GM21390 (cell line): Measurements from ENCODE around the gene PPFIBP1.
A peak's percentile ranks its signal among the peaks of the same experiment; 100 is the strongest.
"Not testable (repeated sequence)": the region's sequence is repeated elsewhere in the genome, so short reads cannot be mapped to it uniquely, and the experiment has no call there.

Source experiments
- ATAC-seq: cut with Tn5 transposase; IDR thresholded peaks from one replicate; pipeline ENCODE4 v1.9.1; 2021; ENCODE audit not compliant: unreplicated experiment

The PPFIBP1 gene

DNA sequence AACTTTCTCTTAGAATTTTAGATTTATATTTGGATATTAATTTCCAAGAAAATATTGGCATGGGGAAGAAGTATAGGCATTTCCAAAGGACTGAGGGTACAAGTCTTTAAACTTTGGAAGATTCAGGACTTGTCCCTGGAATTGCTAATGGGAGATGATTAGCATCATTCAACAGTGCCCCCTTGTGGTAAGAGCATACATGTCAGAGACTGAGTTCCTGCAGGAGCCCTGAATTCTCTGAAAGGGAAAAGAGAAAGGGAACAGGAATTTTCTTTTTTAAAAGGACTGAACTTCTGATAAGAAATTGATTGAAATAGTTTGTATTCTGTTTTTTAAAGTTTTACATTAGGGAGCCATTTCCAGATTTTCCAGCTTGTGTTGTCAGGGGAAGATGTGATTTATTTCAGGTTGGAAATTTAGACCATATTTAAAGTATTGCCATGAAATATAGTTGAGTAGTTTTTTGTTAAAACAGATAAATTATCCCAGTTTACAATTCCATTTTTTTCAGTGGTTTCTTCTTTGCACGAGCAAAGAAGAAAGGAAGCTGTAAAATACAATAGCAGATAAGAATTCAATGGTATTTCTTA lies 128.3 kb downstream of the PPFIBP1 start:
- ATAC-seq: no peak

DNA sequence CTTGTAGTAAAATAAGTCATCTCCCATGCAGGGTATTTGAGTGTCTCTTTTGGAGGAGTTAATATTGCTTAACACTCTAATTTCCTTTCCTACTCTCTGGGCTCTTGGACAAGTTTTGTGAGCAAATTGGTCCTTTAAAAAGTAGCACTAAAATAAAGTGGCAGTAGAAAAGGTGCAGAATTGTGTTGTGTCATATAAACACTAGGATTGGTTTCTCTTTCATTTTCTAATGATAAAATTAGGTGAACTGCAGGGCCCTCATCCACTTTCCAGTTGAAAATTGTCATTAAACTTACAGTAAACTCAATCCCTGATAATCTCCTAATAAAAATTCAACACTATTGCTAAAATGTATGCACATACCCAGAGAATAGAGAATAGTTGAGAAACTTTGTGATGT lies 129.7 kb downstream of the PPFIBP1 start:
- peak; percentile 51 for ATAC-seq

DNA sequence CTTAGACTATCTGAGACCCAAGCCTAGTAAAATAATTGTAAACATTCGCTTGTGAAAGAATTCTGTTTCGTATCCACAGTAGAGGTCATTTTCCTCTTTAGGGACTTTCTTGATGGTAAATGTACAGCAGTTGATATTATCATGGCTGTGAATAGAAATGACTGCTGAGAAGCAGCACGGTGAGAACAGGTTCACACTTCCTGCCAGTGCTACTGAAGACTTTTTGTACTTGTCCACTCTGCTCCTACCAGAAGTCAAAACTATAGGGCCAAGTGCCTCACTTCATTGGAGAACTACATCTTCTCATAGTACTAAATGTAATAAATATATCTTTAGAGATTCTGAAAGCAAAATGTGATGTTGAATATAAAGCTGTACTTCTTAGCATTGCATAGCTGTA lies 131.5 kb downstream of the PPFIBP1 start:
- not testable (repeated sequence) for ATAC-seq

DNA sequence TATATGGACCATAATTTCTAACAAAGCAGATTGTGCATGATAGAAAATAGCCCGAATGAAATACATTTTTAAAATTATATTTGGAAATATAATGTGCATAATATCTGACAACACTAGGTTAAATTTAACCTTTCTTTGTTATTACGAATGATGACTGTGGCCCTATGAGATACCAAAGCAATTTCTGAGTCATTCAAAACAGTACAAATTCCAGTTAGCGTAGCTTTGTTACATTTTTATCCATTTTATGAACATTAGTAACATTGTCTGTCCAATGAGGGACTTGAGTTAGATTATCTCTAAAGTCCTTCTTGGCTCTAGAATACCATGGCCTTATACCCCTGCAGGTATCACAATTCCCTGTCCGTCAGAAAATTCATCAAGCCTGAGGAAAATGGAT lies 133.3 kb downstream of the PPFIBP1 start:
- no peak for ATAC-seq

DNA sequence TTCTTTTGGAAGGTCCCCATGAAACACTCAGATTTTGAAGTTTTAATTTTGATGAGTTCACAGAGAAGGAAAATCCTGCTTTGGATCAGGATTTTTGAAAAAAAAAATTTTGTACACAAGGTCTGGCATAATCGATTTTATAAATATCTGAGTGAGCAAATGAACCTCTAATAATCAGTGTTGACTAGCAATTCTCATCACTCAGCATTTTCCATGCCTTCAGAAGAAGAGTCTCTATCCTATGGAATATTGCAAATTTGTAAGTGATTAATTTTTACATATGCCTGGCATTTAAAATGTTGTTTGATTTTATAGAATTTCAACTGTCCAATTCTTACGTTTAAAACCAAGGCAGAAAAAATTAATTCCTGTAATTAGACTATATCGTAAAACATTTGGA lies 141.7 kb downstream of the PPFIBP1 start:
- ATAC-seq: no peak

DNA sequence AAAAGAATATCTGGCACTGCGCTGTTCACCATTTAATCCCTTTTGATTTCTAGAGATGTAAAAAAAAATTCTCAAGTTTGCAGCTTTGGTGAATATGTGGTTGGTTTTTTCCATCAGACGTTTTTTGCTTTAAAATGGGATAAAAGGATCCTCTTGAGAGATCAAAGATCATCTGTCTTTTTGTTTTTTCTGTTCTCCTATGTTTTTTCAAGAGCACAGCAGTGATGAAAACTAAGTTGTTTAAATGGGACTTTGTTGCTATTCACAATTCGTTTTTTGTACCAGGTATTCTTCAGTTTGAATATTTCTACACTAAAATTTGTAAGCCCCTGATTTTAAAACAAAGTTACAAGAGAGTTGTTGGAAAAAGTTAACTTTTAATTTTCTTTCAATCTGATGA lies 142.5 kb downstream of the PPFIBP1 start:
- ATAC-seq: no peak

DNA sequence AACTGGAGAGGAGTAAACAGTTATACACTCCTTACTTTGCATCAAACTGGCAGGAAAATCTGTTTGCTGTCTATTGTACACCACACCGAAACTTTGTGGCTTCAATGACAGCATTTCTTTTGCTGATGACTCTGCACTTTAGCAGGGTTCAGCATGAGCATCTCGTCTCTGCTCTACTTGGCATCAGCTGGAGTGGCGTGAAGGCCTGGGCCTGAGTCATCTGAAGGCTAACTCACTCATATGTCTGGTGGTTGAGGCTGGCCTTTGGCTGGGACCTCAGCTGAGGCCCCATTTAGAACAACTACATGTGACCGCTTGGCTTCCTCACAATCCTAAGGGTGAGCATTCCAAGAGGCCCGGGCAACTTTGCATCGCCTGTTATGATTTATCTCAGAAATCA lies 143.5 kb downstream of the PPFIBP1 start:
- no peak for ATAC-seq

DNA sequence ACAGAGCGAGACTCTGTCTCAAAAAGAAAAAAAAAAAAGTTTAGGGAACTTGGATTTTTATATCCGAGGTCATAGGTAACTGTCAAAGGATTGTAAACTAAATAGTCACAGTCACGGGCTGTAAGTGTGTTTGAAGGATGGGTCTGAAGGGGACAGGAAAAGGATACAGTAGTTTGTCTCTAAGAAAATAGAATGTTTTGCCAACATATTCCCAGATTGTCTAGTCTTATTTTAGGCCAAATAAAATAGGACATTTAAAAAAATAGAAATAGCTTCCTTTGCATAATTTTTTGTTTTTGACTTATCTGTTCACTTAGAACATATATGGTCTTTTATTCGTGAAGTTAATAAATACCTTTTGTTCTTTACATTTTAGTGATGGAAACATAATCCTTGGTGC lies 148.0 kb downstream of the PPFIBP1 start:
- ATAC-seq: no peak

DNA sequence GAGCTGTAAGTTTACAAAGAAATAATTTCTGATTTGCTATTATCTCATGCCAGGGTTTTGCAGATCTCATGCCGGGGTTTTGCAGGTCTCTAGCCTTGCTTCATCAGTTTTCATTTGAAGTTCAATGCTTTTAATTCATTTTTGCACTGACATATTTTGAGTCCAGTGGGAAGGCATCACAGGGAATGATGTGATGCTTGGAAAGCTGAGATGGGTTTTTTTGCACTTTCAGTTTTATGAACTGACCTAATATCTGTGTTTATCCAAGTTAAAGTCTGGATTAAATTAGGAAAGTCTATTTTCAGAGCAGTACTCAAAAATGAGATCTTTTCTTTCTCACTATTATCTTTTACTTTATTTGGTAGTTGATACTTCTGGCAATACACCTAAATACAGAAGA lies 148.6 kb downstream of the PPFIBP1 start:
- no peak for ATAC-seq

DNA sequence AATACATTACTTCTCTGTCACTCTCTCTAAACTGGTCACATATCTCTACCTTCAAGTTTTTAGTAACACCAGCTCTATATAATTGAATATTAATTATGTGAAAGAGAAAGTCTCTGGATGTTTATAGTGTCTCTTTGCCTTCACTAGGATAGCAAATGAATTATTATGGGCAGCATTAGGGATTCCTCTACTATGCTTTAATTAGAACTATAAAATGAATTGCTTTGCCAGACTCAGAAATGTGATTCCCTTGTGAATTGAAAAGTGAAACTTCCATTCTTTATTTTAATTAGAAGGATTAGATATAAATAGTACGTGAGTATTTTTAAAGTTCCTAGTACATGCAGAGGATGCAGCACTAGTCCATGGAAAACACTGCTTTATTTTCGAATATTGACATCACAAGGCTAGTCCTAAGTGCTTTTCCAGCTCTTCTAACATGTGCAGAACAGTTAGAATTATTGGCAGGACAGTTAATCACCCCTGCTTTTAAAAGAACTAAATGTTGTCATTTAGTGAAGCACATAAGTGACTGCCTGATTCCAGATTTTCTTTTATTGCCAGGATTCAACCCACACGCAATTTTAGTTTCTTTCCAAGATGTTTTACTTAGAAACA lies 149.2 kb downstream of the PPFIBP1 start:
- ATAC-seq: no peak

DNA sequence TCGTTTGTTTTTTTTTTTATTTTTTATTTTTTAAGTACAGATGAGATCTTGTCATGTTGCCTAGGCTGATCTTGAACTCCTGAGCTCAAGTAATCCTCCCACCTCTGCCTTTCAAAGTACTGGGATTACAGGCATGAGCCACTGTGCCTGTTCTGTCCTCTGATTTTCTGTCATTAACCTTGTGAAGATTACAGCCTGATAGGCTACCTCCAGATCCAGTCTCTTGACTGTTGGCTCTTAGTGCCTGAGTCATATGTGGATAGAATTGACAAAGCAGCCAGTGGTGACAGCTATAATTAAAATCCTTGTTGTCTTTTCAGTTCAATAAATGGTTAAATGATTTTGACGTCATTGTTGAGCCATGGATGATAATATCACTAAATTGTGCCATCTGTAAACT lies 151.0 kb downstream of the PPFIBP1 start:
- ATAC-seq: no peak

DNA sequence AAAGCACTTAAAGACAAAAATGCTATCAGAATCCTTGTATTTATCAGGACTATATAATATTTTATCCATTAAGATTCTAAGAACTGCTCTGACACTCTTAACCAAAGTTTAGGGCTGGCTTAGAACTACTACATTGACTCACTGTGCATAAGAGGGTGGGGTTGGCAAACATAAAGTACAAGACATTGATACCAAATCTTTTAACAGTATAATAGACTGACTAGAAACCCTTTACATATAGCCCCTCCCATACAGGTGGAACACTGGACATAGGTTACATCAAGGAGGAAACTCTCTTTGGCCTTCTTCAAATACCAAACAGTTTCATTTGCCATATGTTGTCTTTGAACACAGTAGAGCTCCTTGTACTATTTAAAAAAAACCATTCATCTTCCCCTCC lies 156.6 kb downstream of the PPFIBP1 start:
- ATAC-seq: no peak

DNA sequence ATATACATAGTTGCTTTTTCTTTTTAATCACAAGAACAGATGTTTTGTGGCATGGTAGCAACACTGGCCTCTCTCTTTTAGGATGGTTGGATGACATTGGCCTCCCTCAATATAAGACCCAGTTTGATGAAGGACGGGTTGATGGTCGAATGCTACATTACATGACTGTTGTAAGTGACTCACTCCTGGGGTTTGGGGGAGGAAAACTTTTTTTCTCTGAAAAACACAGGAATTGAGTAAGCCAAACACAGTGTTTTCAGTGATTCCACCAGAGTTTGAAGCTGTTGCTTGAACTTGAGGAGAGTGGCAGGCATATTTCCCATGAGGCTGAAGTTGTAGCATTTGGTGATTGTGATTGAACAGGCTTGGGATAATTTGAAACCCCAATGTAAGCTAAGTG lies 158.5 kb downstream of the PPFIBP1 start:
- no peak for ATAC-seq

DNA sequence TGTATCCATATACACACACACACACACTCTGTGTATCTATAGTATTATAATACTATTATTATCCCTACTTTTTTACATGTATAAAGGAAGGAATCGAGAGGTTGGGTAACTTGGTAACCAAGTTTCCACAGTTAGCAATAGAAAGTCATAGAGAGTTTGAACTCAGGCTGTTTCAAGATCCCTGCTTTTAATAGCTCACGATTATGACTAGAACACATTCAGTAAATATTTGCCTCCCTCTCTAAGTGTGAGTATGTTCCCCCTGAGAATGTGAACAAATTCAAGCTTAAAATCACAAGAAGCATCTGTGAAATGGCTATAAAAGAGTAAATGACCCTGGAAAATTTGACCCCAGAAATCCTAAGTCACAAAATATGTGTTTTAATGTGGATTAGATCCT lies 161.3 kb downstream of the PPFIBP1 start:
- ATAC-seq: no peak

DNA sequence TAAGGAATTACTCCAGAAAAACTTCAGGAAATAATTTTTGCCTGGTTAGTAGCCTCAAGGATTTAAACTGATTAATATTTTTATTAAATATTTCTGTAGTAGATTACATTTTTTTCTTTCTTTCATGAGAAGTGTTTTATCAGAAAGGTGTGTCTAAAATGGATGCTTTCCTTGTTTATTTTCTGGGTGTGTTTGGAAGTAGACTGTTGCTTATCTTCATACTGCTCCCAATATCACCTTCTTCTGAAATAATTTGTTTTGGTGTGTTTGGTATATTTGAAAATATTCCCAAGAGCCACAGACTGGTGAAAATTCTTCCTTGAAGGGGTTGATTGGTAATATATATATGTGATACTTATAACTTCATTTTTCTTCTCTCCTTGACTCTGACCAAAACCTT lies 162.1 kb downstream of the PPFIBP1 start:
- ATAC-seq: no peak

DNA sequence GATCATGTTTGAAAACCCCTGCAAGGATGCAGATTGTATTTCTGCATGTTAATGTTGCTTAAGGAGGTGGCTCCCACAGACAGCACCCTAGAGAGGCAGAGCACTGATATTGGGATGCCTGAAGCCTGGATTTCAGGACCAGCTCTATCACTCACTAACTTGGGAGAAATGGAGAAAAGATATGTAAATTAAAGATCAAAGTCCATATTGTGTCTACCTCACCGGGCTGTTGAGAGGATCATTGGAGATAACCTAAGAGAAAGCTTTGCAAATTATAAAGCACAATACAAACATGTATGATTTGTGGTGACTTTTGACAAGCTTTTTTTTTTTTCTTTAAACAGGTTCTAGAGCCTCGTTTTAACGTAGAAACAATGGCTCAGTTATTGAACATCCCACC lies 164.7 kb downstream of the PPFIBP1 start:
- no peak for ATAC-seq

DNA sequence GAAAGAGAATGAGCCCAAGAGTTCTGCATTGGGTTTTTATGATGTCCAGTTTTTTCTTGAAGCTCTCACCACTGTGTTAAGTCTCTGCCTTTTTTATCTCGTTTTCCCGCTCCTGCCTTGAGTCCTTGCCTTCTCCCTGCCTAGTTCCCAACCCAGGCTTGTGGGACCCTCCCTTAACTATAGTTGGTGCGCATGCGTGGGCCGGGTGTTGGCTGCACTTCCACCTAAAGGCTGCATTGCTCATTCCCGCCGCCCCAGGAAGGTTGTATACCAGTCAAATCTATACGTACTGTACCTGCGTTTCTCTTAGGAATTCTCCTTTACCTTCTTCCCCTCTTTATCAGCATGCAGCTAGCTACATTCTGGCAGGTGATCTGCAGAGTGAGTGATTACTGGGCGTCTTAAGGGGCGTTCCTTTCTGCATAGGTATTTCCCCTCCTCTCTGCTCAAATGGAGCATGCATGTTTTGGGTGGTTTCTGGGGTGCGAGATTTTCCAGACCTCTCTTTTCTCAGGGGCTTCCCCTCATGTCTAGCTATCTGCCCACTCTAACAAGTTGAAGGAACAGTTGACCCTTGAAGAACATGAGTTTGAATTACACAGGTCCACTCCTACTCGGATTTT lies 165.7 kb downstream of the PPFIBP1 start:
- no peak for ATAC-seq

DNA sequence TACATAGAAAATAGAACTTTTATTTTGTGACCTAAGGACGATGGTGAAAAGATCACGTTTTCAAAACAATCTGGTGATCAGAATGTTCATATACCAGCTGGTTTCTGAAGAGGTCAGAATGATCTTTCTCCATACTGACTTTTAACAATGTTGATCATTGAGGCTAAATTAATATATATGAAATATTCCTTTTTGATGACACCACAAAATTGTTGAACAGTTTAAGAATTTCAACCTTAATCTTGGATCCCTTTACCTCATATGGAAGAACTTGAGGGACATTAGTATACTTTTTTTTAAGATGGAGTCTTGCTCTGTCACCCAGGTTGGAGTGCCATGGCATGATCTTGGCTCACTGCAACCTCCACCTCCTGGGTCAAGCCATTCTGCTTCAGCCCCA lies 169.4 kb downstream of the PPFIBP1 start:
- no peak for ATAC-seq

DNA sequence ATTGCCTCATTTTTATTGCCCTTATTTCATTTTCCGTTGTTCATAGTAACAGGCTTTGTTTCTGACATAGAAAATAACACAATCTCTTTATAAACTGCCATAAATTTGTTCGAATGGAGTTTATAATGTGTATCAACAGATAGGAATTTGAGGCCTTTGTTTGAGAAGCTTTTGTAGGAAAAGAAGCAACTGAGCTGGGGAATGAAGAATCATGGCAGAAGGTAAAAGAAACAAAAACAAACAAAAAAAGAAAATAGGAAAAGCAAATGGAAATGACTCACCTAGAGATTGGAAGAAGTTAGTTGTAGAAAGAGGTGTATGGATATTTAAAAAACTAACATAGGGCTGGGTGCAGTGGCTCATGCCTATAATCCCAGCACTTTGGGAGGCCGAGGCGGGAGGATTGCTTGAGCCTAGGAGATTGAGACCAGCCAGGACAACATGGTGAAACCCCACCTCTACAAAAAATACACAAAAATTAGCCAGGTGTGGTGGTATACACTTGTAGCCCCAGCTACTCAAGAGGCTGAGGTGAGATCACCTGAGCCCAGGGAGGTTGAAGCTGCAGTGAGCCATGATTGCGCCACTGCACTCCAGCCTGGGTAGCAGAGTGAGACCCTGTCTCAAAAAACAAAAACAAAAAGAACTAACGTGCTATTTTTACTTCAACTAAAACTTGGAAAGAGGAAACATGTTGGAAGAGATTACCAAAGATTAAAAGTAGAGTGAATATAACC lies 171.7 kb downstream of the PPFIBP1 start:
- no peak for ATAC-seq

DNA sequence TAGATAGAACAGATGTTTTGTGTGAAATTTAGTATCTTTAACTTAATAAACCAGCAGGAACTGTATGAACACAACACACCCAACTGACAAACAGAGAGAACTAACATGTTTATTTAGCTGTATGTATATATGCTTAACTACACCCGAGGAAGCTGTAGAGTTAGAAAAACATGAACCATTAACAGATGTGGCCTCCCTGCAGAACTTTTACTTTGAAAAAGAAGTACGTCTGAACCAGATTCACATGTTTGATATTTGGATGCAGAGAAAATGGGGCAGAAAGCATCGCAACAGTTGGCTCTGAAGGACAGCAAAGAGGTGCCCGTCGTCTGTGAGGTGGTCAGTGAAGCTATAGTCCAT lies 172.3 kb downstream of the PPFIBP1 start, which contains the start of gene REP15:
Gene REP15 (plus strand): TSS at position 155 of the 360 bp plus-strand sequence. CDS start 116 bp downstream, at position 271.
- no peak for ATAC-seq

DNA sequence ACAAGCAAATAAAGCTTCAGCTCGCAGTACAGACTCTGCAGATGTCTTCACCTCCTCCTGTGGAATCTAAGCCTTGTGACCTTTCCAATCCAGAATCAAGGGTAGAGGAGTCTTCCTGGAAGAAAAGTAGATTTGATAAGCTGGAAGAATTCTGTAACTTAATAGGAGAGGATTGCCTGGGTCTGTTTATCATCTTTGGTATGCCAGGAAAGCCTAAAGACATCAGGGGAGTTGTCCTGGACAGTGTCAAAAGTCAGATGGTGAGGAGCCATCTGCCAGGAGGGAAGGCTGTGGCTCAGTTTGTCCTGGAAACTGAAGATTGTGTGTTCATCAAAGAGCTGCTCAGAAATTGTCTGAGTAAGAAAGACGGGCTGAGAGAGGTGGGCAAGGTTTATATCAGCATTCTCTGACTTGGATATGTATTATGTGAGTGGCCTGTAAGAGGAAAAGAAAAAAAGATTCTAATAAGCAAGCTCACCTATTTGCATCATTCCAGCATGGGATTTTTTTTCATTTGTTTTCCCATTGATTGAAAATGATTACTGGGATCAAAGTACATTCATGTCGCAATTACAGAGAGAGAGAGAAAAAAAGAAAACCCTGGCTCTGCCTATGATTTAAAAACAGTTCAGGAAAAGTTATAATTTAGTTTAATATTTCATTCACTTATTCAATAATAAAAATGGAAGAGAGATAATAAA lies 173.0 kb downstream of the PPFIBP1 start:
- no peak for ATAC-seq
